Prostate gland (tissue), 2 donors: Measurements from ENCODE around the gene PLXDC2. TPM values are rescaled to one million over a fixed set of nuclear protein-coding genes. Genes with fewer than 3 reads are reported as not detected.
A peak's percentile ranks its signal among the peaks of the same experiment; 100 is the strongest.
"Not testable (repeated sequence)": the region's sequence is repeated elsewhere in the genome, so short reads cannot be mapped to it uniquely, and the experiment has no call there.

Experiments
- DNase-seq: peaks from one replicate; pipeline ENCODE4 v3.0.0-alpha.2; 2019; ENCODE audit warnings: low spot score
- H3K27ac ChIP-seq, 2 donors: fragments of 200-600 bp; sonication (generic); 2 replicates each; pipeline ENCODE4 v1.5.1; 2017 to 2019
- H3K27me3 ChIP-seq: fragments of 200-600 bp; sonication (generic); replicated peaks from 2 replicates; pipeline ENCODE4 v1.5.1; 2019; ENCODE audit not compliant: insufficient read depth
- H3K36me3 ChIP-seq, 2 donors: fragments of 200-600 bp; sonication (generic); 1 replicate in 1 of 2; 2 replicates in 1 of 2; pipeline versions ENCODE4 v1.5.1 to v1.8.1; 2017 to 2019
- H3K4me1 ChIP-seq: fragments of 200-600 bp; sonication (generic); replicated peaks from 2 replicates; pipeline ENCODE4 v1.5.1; 2019
- H3K4me3 ChIP-seq, 2 donors: fragments of 200-600 bp; sonication (generic); 2 replicates each; pipeline ENCODE4 v1.5.1; 2017 to 2019
- H3K9me3 ChIP-seq: fragments of 200-600 bp; sonication (generic); 2 replicates; pipeline ENCODE4 v1.5.1; 2017
- CTCF ChIP-seq, 4 experiments: fragments of 200-600 bp in 2 of 4; fragments of 450-650 bp in 2 of 4; sonication (generic) in 2 of 4; IDR thresholded peaks; 1 replicate in 3 of 4; 2 replicates in 1 of 4; pipeline ENCODE4 v1.5.1; 2016 to 2019; ENCODE audit warnings: antibody characterized with exemption in 4 of 4, mild to moderate bottlenecking in 2 of 4, moderate library complexity in 2 of 4
- POLR2A ChIP-seq: fragments of 450-650 bp; IDR thresholded peaks from one replicate; pipeline ENCODE4 v1.6.1; 2016; ENCODE audit warnings: antibody characterized with exemption, mild to moderate bottlenecking
- POLR2AphosphoS5 ChIP-seq: sonication (generic); formaldehyde crosslinking; IDR thresholded peaks from one replicate; pipeline ENCODE4 v1.6.1; 2017; ENCODE audit warnings: antibody characterized with exemption
- WGBS: methylation state at CpG from one replicate; pipeline ENCODE4 v1.1.5; 2018; 5-methylcytosine and 5-hydroxymethylcytosine counted together
- intact Hi-C: fragments of 100-400 bp; cut with DNase I; formaldehyde crosslinking; loops from one replicate; pipeline ENCODE4 v1.14.2; 2022
- total RNA-seq, 2 donors: library from RNA; depleted of rRNA; stranded (reverse); fragments of >200 nt; gene quantifications; one replicate each; pipeline ENCODE4 v1.1.0, GENCODE V29; 2016

PLXDC2 gene
- total RNA-seq = 10 to 100 TPM; 19.6 to 83.6 TPM

- H3K27ac ChIP-seq = peak within 1 kb of the TSS; percentile 86
- no peaks in the 10 kb centered on the region for H3K9me3 ChIP-seq
- peak within 1 kb of the TSS; percentile 75 to 77 for H3K4me3 ChIP-seq
- no peaks in the 10 kb centered on the region for H3K4me1 ChIP-seq
- H3K27me3 ChIP-seq = no peaks in the 10 kb centered on the region
- intact Hi-C loops = loop anchor here (5.0 to 10.0 kb wide), 2 partner anchors 402 to 951 kb away; no protein-coding TSS in a partner anchor
- under 1% methylated on average over 64 of the region's 65 CpGs for WGBS
- DNase-seq = peak; percentile 48
- TF ChIP-seq POLR2AphosphoS5 (no peak), POLR2A (no peak)
- H3K36me3 ChIP-seq = no peaks in the 10 kb centered on the region
Measured at GRCh38 chr10:19816411-19817230, at the start of gene PLXDC2. TSS of gene PLXDC2 (plus strand) at chr10:19816432.

GRCh38 chr10:19767876-19768275 is 48.4 kb upstream of the PLXDC2 start:
- Histone ChIP-seq H3K27me3 (no peaks in the 10 kb centered on the region), H3K4me3 (no peak overlapping the region), H3K4me1 (no peaks in the 10 kb centered on the region), H3K9me3 (no peaks in the 10 kb centered on the region), H3K36me3 (no peaks in the 10 kb centered on the region), H3K27ac (no peak overlapping the region)
- WGBS = 60% methylated on average over 7 of the region's 7 CpGs
- no peak for DNase-seq
- TF ChIP-seq CTCF (IDR thresholded peaks at IDR 0.05) (no peak), POLR2AphosphoS5 (no peak), POLR2A (no peak)
- intact Hi-C loops = no loop called here

GRCh38 chr10:19769826-19770225 is 46.4 kb upstream of the PLXDC2 start:
- intact Hi-C loops, H3K36me3 ChIP-seq, H3K27me3 ChIP-seq, DNase-seq, H3K9me3 ChIP-seq, H3K4me3 ChIP-seq, H3K27ac ChIP-seq, H3K4me1 ChIP-seq: not testable (repeated sequence)
- 69% methylated on average over 3 of the region's 3 CpGs for WGBS

- Histone ChIP-seq H3K36me3 (no peaks in the 10 kb centered on the region), H3K9me3 (no peaks in the 10 kb centered on the region), H3K27me3 (no peaks in the 10 kb centered on the region), H3K4me1 (no peaks in the 10 kb centered on the region), H3K27ac (no peak overlapping the region), H3K4me3 (no peak overlapping the region)
- no peak for DNase-seq
- intact Hi-C loops = no loop called here
- 80% methylated on average over 2 of the region's 2 CpGs for WGBS
- TF ChIP-seq CTCF (IDR thresholded peaks at IDR 0.05) (no peak), POLR2A (no peak), POLR2AphosphoS5 (no peak)
Measured at GRCh38 chr10:19772972-19773371, 43.3 kb upstream of the PLXDC2 start.

DNA sequence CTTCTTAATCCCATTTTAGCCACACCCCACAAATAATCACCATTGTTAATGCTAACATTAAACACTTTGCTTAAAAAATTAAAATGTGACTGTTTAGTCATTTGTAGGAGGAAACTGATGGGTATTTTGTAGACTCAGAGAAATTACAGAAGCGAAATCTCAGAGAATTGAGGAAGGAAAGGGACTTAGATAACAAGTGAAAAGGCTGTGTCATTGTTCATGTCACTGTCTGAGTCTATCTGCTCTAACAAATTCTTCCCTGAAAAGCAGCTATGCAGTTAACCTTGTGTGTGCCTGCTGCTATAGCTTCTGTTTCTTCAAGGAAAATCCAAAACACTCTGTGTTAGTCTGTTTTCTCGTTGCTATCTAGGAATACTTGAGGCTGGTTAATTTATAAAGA is 40.9 kb upstream of the PLXDC2 start:
- 78% methylated on average over 2 of the region's 2 CpGs for WGBS
- no peaks in the 10 kb centered on the region for H3K27me3 ChIP-seq
- no peaks in the 10 kb centered on the region for H3K9me3 ChIP-seq
- intact Hi-C loops = no loop called here
- H3K4me3 ChIP-seq = no peak overlapping the region
- H3K36me3 ChIP-seq = no peaks in the 10 kb centered on the region
- no peak for TF ChIP-seq POLR2A
- no peak for TF ChIP-seq POLR2AphosphoS5
- no peak for TF ChIP-seq CTCF (IDR thresholded peaks at IDR 0.05)
- DNase-seq = no peak
- H3K27ac ChIP-seq = no peak overlapping the region
- no peaks in the 10 kb centered on the region for H3K4me1 ChIP-seq

GRCh38 chr10:19777806-19778205 is 38.4 kb upstream of the PLXDC2 start:
- H3K27me3 ChIP-seq = no peaks in the 10 kb centered on the region
- no peaks in the 10 kb centered on the region for H3K36me3 ChIP-seq
- TF ChIP-seq POLR2AphosphoS5 = no peak
- TF ChIP-seq POLR2A = no peak
- no peak for TF ChIP-seq CTCF (IDR thresholded peaks at IDR 0.05)
- H3K4me3 ChIP-seq = no peak overlapping the region
- intact Hi-C loops = no loop called here
- 55% methylated on average over 2 of the region's 2 CpGs for WGBS
- H3K4me1 ChIP-seq = no peaks in the 10 kb centered on the region
- H3K27ac ChIP-seq = no peak overlapping the region
- DNase-seq = no peak
- no peaks in the 10 kb centered on the region for H3K9me3 ChIP-seq
